HG03354 (cell line): Measurements from ENCODE around the gene LAPTM5.
A peak's percentile ranks its signal among the peaks of the same experiment; 100 is the strongest.

Experiments used
- ATAC-seq: cut with Tn5 transposase; IDR thresholded peaks from one replicate; pipeline ENCODE4 v1.9.1; 2021; ENCODE audit warnings: mild to moderate bottlenecking; ENCODE audit not compliant: unreplicated experiment, poor library complexity, severe bottlenecking

The LAPTM5 gene

GRCh38 chr1:30735668-30736498, 21.7 kb downstream of the LAPTM5 start:
- no peak for ATAC-seq

DNA sequence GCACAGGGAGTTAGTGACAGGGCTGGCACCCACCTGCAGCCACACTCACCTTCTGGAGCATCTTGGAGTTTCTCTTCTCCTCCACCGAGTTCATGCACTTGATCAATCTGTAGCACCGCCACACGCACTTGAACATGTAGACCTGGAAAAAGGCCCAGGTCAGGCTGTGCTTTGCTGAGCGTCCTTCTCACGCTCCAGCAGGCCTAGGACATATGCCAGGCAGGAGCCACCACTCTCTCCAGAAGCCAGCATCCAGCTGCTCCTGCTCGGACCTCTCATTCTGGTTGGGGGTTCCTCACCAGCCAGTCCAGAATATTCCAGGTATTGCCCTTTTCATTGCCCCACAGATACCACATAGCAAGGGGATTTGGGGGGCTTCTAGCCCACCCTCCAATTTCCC, 22.4 kb downstream of the LAPTM5 start:
- no peak for ATAC-seq

DNA sequence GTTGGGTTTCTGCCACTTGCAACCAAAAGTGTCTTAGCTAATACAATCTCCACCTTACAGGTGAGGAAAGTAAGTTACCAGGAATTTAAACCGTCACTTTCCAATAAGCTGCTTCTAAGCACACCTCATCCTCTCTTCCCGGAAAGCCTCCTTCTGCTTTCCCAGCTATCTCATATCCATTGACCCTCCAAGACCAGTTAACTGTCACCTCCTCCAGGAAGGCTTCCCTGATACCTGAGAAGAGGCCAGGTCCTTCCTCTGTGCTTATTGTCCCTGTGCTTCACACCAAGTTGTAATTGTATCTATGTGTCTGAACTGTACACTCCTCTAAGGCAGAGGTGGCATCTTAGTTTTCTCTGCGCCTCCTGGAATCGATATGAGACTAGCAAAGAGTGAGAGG, 23.0 kb downstream of the LAPTM5 start:
- no peak for ATAC-seq

DNA sequence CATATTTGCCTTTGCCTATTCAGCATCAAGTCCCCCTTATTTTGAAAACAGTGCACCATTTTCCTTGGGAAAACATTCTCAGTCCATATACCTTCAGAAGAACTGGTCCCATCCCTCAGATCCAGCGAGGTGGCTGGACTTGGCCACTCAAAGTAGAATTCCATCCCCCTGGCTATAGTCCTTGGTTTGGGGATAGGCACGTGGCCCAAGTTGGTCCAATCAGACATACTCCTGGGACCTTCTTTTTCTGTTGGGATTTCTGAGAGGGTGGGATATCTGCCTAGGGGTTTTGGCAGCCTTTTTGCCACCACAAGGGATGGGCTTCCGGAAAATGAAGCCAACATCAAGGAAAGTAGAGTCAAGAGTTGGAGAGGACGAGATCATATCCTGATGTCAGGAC, 23.5 kb downstream of the LAPTM5 start:
- no peak for ATAC-seq

- no peak for ATAC-seq
Measured at GRCh38 chr1:30733493-30733892, 24.1 kb downstream of the LAPTM5 start.

- peak; percentile 49 for ATAC-seq
Measured at GRCh38 chr1:30732277-30732996, 25.1 kb downstream of the LAPTM5 start.

DNA sequence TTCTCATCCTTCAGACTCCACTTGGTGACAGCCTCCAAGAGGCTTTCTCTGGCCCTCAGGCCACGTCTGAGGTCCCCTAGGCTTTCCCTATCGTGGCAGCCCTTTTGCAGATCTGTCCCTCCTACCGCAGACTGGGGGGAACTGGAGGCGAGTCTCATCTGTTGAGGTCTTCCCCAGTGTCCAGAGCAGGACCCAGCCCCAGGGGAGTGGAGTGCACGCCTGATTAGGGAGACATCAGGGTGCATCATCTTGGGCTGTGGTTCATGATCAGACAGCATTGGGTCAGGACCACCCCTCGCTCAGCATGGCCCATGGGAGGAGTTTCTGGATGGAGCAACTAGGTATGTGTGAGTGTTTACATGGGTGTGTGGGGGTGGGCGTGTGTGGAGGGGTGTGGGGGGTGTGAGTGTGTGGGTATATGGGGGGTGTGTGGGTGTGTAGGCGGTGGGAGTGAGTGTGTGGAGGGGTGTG, 25.7 kb downstream of the LAPTM5 start:
- ATAC-seq, result no peak

DNA sequence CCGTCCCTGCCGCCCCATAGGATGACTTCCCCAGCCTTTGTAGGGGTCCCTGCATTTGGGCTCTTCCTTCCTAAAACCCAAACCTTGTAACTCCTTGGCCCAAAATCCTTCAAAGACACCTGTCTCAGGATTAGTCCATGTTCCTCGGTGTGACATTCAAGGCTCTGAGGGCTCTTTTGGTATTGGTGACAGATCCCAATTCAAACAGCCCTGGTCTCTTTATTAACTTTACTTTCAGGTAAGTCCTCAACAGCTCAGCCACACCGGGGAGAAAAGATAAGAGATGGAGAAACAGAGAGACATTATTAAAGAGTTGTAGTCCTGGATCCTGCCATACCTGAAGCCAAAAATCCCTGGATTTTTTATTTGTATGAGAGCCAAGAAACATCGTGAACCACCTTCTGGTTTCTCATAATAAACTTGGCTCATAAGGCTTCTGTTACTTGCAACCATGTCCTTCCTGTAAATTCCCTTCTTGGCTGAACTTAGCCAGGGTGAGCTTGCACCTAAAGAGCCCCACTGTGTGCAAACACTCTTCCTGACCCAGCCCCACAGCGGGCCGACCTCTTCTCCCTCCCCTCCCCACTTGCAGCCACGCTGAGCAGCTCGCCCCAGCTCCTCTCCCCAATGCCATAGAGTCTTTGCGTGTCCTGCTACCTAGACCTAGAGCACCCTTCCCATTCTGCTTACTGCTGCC, 26.3 kb downstream of the LAPTM5 start:
- no peak for ATAC-seq

GRCh38 chr1:30730346-30731108, 27.0 kb downstream of the LAPTM5 start:
- no peak for ATAC-seq

DNA sequence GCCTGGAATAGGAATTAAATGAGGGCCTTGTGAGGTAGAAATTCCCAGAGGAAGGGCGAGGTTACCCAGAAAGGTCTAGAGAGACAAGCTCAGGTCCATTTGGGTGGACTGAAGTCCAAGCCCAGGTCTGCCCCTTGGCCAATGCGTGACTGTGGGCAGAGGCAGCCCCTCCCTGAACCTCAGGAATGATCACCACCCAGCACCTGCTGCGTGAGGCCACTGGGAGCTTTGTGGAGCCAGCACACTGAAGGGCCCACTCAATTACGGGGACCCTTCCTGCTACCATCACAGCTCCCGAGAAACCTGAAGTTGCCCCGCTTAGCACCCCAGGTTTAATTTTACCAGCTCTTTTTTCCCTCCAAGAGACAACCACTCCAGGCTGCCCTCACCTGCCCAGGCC, 27.7 kb downstream of the LAPTM5 start:
- ATAC-seq, result no peak

DNA sequence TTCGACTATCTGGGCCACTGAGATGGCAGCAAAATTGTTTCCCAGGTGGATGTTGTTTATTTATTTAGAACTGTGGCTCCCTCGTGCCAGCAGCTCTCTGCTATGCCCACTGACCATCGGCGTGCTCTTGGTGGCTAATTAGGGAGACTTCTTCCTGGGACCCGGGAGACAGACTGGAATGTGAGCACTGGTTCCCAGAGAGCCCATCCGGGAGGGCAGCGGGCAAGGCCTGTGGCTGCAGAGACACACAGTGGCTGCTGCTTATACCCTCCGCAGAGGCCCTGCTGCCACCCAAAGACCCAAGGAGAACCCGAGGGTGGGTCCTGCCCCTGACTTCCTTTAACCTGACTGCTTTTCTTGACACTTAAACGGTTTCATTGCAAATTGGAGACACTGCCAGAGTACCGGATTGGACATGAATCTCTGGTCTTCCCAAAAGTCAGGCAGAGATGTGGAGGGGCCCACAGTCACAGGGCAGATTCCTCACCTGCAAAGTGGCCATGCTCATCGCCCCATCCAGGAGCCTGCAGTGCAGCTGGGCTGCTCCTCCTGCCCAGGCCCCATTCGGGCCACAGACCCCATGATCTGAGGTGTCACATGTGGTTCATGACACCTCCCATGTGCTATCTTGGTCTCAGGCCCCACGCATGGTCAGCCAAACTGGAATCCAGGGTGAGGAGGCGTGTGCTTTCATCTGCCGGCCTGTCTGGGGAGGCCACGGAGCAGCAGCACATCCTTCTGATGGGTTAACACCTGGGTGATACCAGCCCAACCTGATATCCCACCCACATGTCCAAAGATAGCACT, 28.5 kb downstream of the LAPTM5 start:
- ATAC-seq, result no peak

DNA sequence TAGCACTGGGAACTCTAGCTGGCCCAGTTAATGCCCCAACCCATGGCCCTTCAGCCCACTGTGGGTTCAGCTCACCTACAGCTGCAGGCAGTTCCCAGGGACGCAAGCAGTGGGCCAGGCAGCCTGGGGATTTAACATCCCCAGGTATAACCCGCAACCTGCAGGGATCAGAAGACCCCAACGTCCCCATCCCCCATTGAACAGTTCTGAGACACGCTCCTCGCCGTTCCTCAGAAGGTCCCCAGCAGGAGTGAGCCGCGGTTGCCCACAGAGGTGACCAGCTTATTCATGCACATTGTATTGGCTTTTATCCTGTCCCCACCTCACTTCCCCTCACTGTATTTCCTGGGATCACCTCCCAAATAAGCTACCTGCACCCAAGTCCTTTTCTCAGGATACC, 29.2 kb downstream of the LAPTM5 start:
- no peak for ATAC-seq

DNA sequence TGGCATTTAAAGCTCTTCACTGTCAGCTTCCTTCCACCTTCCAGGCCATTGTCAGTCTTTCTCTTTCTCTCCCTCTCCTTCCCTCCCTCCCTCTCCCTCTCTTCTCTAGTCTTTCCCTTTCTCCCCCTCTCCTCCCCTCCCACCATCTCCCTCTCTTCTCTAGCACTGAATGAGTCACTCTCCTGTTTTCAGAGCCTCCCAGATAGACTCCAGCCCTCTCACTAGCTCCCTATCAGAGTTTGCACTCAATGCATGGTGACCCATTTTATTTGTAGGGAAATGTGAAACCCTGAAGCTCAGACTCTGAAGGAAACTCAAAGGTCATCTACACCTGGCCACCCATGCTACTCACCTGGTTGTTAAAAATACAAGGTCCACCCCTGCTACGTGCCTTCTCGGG, 29.8 kb downstream of the LAPTM5 start:
- no peak for ATAC-seq

- no peak for ATAC-seq
Measured at GRCh38 chr1:30726773-30727684, 30.5 kb downstream of the LAPTM5 start.

- no peak for ATAC-seq
Measured at GRCh38 chr1:30726236-30726635, 31.3 kb downstream of the LAPTM5 start.

DNA sequence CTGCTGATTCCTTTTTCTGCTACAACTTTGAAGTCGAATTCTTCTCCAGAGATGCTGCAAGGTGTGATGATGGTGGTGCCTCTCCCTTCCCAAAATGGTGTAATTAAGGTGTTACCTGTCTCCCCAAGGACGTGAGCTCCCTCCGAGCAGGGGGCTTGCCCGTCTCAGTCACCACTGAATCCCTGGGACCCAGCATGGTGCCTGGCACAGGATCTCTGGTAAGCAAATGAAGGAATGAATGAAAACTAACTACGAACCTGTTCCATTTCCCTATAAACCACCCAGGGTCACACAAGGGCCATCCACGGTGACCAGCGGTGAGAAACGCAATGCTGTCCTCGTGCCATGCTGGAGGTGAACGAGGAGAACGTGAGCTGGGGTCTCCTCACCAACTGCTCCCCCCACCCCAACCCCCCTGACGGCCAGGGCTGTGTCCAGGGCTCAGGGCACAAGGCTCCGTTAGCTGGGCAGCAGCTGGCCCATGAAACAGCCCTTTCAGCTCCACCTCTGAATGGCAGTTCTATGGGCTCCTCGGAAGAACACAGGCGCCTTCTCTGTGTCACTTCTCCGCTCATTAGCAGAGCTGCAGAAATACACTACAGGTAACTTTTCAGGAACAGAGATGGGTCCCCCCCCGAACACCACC, 32.0 kb downstream of the LAPTM5 start:
- ATAC-seq, result no peak

- ATAC-seq, result no peak
Measured at GRCh38 chr1:30724655-30725421, 32.7 kb downstream of the LAPTM5 start.
